ENCODE data around the gene CTSF. TPM values are rescaled to one million over a fixed set of nuclear protein-coding genes. Genes with fewer than 3 reads are reported as not detected.
A peak's percentile ranks its signal among the peaks of the same experiment; 100 is the strongest.

CTSF gene
- total and polyA plus RNA-seq, 2 of the 13 experiments (the other 11 are each of a cell fraction or from before 2014, with no cell fraction given) = not detected

GRCh38 chr11:66545701-66546367, 22.6 kb downstream of the CTSF start, which contains the start of gene ZDHHC24 (continued):
- TF ChIP-seq MXD1 (CRISPR knock-in tag; IDR thresholded peaks at IDR 0.05) (peak; percentile 88), ZBTB7B (CRISPR knock-in tag; IDR thresholded peaks at IDR 0.05) (no peak), AHR (CRISPR knock-in tag; IDR thresholded peaks at IDR 0.05) (no peak), RARA (CRISPR knock-in tag; IDR thresholded peaks at IDR 0.05) (no peak), PITX1 (CRISPR knock-in tag; IDR thresholded peaks at IDR 0.05) (0 out of 2 replicates have a peak, but pooled peaks have one; percentile 27), TFDP2 (CRISPR knock-in tag; IDR thresholded peaks at IDR 0.05) (0 out of 2 replicates have a peak, but pooled peaks have one; percentile 17), ZNF792 (CRISPR knock-in tag; IDR thresholded peaks at IDR 0.05) (no peak), ZNF513 (CRISPR knock-in tag; conservative IDR thresholded peaks at IDR 0.05) (0 out of 2 replicates have a peak, but pooled peaks have one; percentile 54), TEAD2 (CRISPR knock-in tag; IDR thresholded peaks at IDR 0.05) (no peak), ZBTB14 (CRISPR knock-in tag; IDR thresholded peaks at IDR 0.05) (no peak), NR0B2 (CRISPR knock-in tag; IDR thresholded peaks at IDR 0.05) (peak; percentile 50; the same call in 1 of the 2 replicates), PAWR (CRISPR knock-in tag; IDR thresholded peaks at IDR 0.05; ENCODE audit: borderline replicate concordance) (no peak), ZNF563 (CRISPR knock-in tag; IDR thresholded peaks at IDR 0.05) (no peak), YEATS4 (CRISPR knock-in tag; IDR thresholded peaks at IDR 0.05; ENCODE audit: borderline replicate concordance) (peak; percentile 90), MZF1 (CRISPR knock-in tag; IDR thresholded peaks at IDR 0.05; ENCODE audit: borderline replicate concordance) (no peak), ZNF317 (CRISPR knock-in tag; IDR thresholded peaks at IDR 0.05) (peak; percentile 53; the same call in 1 of the 2 replicates), ZNF343 (CRISPR knock-in tag; IDR thresholded peaks at IDR 0.05) (0 out of 2 replicates have a peak, but pooled peaks have one; percentile 37), KDM5A (IDR thresholded peaks at IDR 0.05; ENCODE audit: borderline replicate concordance, low read length) (no peak; the same call in 1 of the 2 replicates)
- TF ChIP-seq, protein P1, sequence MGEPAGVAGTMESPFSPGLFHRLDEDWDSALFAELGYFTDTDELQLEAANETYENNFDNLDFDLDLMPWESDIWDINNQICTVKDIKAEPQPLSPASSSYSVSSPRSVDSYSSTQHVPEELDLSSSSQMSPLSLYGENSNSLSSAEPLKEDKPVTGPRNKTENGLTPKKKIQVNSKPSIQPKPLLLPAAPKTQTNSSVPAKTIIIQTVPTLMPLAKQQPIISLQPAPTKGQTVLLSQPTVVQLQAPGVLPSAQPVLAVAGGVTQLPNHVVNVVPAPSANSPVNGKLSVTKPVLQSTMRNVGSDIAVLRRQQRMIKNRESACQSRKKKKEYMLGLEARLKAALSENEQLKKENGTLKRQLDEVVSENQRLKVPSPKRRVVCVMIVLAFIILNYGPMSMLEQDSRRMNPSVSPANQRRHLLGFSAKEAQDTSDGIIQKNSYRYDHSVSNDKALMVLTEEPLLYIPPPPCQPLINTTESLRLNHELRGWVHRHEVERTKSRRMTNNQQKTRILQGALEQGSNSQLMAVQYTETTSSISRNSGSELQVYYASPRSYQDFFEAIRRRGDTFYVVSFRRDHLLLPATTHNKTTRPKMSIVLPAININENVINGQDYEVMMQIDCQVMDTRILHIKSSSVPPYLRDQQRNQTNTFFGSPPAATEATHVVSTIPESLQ (CRISPR knock-in tag; conservative IDR thresholded peaks at IDR 0.05) = no peak
- TF ChIP-seq, protein P2, sequence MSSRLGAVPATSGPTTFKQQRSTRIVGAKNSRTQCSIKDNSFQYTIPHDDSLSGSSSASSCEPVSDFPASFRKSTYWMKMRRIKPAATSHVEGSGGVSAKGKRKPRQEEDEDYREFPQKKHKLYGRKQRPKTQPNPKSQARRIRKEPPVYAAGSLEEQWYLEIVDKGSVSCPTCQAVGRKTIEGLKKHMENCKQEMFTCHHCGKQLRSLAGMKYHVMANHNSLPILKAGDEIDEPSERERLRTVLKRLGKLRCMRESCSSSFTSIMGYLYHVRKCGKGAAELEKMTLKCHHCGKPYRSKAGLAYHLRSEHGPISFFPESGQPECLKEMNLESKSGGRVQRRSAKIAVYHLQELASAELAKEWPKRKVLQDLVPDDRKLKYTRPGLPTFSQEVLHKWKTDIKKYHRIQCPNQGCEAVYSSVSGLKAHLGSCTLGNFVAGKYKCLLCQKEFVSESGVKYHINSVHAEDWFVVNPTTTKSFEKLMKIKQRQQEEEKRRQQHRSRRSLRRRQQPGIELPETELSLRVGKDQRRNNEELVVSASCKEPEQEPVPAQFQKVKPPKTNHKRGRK (CRISPR knock-in tag; IDR thresholded peaks at IDR 0.05) = no peak
